Subcutaneous adipose tissue (tissue), 4 donors: Measurements from ENCODE around the gene TPP1. TPM values are rescaled to one million over a fixed set of nuclear protein-coding genes. Genes with fewer than 3 reads are reported as not detected.

Experiments used
- CTCF ChIP-seq: fragments of 450-650 bp; IDR thresholded peaks from one replicate; pipeline ENCODE4 v1.5.1; 2016; ENCODE audit warnings: low read depth, mild to moderate bottlenecking, control low read depth, antibody characterized with exemption, moderate library complexity
- total RNA-seq, 4 donors: library from RNA; depleted of rRNA; stranded (reverse); fragments of >200 nt; gene quantifications; one replicate each; pipeline ENCODE4 v1.1.0, GENCODE V29; 2016

TPP1 gene
- 100 to 1,000 TPM in 1 of 4 donors, 10 to 100 TPM in 3; 44.8 to 178 (median 93.7) TPM for total RNA-seq

GRCh38 chr11:6619004-6619745 lies at the start of gene TPP1:
Gene TPP1 (minus strand): TSS chr11:6619422. CDS start chr11:6619400, 22 bp downstream.
- no peak for TF ChIP-seq CTCF

GRCh38 chr11:6667733-6668374 lies 48.6 kb upstream of the TPP1 start:
- no peak for TF ChIP-seq CTCF

- TF ChIP-seq CTCF, result no peak
These were observed 47.3 kb upstream of the TPP1 start for GRCh38 chr11:6666302-6667183.

GRCh38 chr11:6664551-6664950 lies 45.3 kb upstream of the TPP1 start:
- no peak for TF ChIP-seq CTCF

- no peak for TF ChIP-seq CTCF
These were observed 44.7 kb upstream of the TPP1 start for GRCh38 chr11:6663794-6664469.

GRCh38 chr11:6660712-6661111 lies 41.5 kb upstream of the TPP1 start:
- no peak for TF ChIP-seq CTCF
